Measurements from ENCODE around the gene IRX2. TPM values are rescaled to one million over a fixed set of nuclear protein-coding genes. Genes with fewer than 3 reads are reported as not detected.

Gene IRX2
- total RNA-seq, 1 donor from 2014 or later = 6.7 TPM

DNA sequence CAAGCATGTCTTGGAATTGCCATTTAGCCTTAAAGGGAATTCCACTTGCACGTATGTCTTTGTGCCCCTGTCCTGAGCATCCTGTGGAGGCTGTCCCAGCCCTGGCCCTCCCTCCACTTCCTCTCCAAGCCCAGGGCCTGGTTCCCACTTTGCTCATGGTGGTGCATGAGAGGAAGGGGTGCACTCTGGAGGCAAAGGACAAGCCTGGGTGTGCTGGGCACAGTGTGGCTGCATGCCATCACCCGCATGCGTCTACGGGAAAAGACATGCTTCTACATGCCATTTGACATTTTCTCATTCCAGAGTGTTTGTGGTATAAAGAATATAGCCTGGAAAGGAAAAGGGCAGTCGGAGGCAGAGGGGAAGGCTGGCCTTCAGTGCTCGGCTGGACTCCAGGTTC lies 7.2 kb upstream of the IRX2 start:
- no peak overlapping the region for H3K4me3 Mint-ChIP-seq (ENCODE audit: unreplicated experiment)
- no peak for FAIRE-seq
- Histone ChIP-seq H3K4me1 (ENCODE audit: insufficient read depth, low read length) (peaks cover 5% of the 10 kb centered on the region), H3K36me3 (ENCODE audit: insufficient read depth, low read length) (no peaks in the 10 kb centered on the region), H3K9ac (ENCODE audit: low read length) (no peak overlapping the region), H3K79me2 (ENCODE audit: insufficient read depth, low read length) (no peaks in the 10 kb centered on the region), H4K20me1 (ENCODE audit: insufficient read depth, low read length) (no peaks in the 10 kb centered on the region), H2AFZ (ENCODE audit: low read depth, low read length) (no peak overlapping the region), H3K4me2 (ENCODE audit: low read length) (peak overlapping the region; percentile 10), H3K27me3 (ENCODE audit: insufficient read depth, low read length) (peaks cover 6% of the 10 kb centered on the region), H3K27ac (ENCODE audit: low read depth, low read length) (no peak overlapping the region), H3K4me3 (ENCODE audit: insufficient read depth, low read depth, low read length) (no peak overlapping the region), H3K9me3 (ENCODE audit: insufficient read depth, low read depth, low read length) (no peaks in the 10 kb centered on the region)
- peaks cover 8% of the 10 kb centered on the region for H3K27me3 Mint-ChIP-seq (ENCODE audit: low read depth, unreplicated experiment)
- H3K9me3 Mint-ChIP-seq (ENCODE audit: unreplicated experiment) = peaks cover 3% of the 10 kb centered on the region
- no peaks in the 10 kb centered on the region for H3K36me3 Mint-ChIP-seq (ENCODE audit: low read depth, unreplicated experiment)
- H3K27ac Mint-ChIP-seq (ENCODE audit: unreplicated experiment) = peak overlapping the region; percentile 34
- TF ChIP-seq, protein P1, sequence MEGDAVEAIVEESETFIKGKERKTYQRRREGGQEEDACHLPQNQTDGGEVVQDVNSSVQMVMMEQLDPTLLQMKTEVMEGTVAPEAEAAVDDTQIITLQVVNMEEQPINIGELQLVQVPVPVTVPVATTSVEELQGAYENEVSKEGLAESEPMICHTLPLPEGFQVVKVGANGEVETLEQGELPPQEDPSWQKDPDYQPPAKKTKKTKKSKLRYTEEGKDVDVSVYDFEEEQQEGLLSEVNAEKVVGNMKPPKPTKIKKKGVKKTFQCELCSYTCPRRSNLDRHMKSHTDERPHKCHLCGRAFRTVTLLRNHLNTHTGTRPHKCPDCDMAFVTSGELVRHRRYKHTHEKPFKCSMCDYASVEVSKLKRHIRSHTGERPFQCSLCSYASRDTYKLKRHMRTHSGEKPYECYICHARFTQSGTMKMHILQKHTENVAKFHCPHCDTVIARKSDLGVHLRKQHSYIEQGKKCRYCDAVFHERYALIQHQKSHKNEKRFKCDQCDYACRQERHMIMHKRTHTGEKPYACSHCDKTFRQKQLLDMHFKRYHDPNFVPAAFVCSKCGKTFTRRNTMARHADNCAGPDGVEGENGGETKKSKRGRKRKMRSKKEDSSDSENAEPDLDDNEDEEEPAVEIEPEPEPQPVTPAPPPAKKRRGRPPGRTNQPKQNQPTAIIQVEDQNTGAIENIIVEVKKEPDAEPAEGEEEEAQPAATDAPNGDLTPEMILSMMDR (IDR thresholded peaks at IDR 0.05; ENCODE audit: insufficient read depth, low read depth, low read length) = no peak
- TF ChIP-seq EZH2 (IDR thresholded peaks at IDR 0.05; ENCODE audit: insufficient read depth, low read length) = no peak
- peaks cover 36% of the 10 kb centered on the region for H3K4me1 Mint-ChIP-seq (ENCODE audit: low read depth, unreplicated experiment)
- DNase-seq (ENCODE audit: low read depth) = no peak

DNA sequence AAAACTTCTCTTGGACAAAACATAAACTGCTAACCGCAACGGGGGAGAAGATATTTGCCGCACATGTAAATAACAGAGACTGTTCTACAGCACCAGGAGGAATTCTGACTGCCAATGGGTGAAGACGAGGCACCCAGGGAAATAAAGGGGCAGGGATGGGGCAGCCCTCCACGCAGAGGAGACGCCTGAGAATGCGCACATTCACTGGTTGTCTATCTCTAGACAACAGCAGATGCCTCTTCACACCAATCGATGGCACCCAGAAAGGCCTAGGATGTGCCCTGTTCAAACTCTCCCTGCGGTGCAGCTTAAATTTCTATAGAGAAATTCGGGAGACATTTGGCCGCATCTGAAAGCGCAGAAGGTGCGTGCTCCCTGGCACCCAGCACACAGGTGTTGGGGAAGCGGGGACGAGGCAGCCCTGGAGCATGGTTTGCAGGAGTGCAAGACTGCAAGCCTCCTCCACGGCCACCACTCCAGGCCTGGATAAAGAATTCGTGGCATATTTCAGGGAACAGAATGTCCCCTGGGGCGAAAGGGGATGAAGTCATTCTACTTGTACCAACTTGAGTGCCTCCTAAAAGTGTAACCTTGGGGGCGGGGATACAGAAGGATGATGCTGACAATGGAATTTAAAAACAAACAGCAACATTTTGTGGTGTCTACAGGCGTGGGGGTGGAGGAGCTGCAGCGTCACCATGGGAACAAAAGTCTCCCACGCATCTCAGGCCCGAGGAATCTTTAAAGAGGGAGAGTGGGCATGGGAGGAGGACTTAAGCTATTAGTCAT lies 6.3 kb upstream of the IRX2 start:
- no peak for TF ChIP-seq EZH2 (IDR thresholded peaks at IDR 0.05; ENCODE audit: insufficient read depth, low read length)
- TF ChIP-seq, protein P1 (IDR thresholded peaks at IDR 0.05; ENCODE audit: insufficient read depth, low read depth, low read length) = no peak
- H3K4me1 ChIP-seq (ENCODE audit: insufficient read depth, low read length) = peaks cover 11% of the 10 kb centered on the region
- H2AFZ ChIP-seq (ENCODE audit: low read depth, low read length) = no peak overlapping the region
- no peaks in the 10 kb centered on the region for H3K36me3 ChIP-seq (ENCODE audit: insufficient read depth, low read length)
- peaks cover 4% of the 10 kb centered on the region for H3K79me2 ChIP-seq (ENCODE audit: insufficient read depth, low read length)
- peak overlapping the region; percentile 80 for H3K27ac Mint-ChIP-seq (ENCODE audit: unreplicated experiment)
- H3K4me1 Mint-ChIP-seq (ENCODE audit: low read depth, unreplicated experiment) = peaks cover 32% of the 10 kb centered on the region
- no peak overlapping the region for H3K27ac ChIP-seq (ENCODE audit: low read depth, low read length)
- H3K4me2 ChIP-seq (ENCODE audit: low read length) = peak overlapping the region; percentile 54
- FAIRE-seq = no peak
- no peak overlapping the region for H3K9ac ChIP-seq (ENCODE audit: low read length)
- peaks cover 3% of the 10 kb centered on the region for H3K9me3 Mint-ChIP-seq (ENCODE audit: unreplicated experiment)
- peaks cover 6% of the 10 kb centered on the region for H3K27me3 ChIP-seq (ENCODE audit: insufficient read depth, low read length)
- H4K20me1 ChIP-seq (ENCODE audit: insufficient read depth, low read length) = no peaks in the 10 kb centered on the region
- peaks cover 12% of the 10 kb centered on the region for H3K27me3 Mint-ChIP-seq (ENCODE audit: low read depth, unreplicated experiment)
- no peak overlapping the region for H3K4me3 ChIP-seq (ENCODE audit: insufficient read depth, low read depth, low read length)
- no peaks in the 10 kb centered on the region for H3K9me3 ChIP-seq (ENCODE audit: insufficient read depth, low read depth, low read length)
- DNase-seq (ENCODE audit: low read depth) = peak; percentile 78
- H3K36me3 Mint-ChIP-seq (ENCODE audit: low read depth, unreplicated experiment) = no peaks in the 10 kb centered on the region
- H3K4me3 Mint-ChIP-seq (ENCODE audit: unreplicated experiment) = peak overlapping the region; percentile 89

All from astrocyte (in vitro differentiated cells and primary cell).